Measurements from ENCODE around the gene CHID1. TPM values are rescaled to one million over a fixed set of nuclear protein-coding genes. Genes with fewer than 3 reads are reported as not detected.

CHID1 gene
- total RNA-seq, 3 donors from 2014 or later = 58.3 to 79.5 (median 68.3) TPM

DNA sequence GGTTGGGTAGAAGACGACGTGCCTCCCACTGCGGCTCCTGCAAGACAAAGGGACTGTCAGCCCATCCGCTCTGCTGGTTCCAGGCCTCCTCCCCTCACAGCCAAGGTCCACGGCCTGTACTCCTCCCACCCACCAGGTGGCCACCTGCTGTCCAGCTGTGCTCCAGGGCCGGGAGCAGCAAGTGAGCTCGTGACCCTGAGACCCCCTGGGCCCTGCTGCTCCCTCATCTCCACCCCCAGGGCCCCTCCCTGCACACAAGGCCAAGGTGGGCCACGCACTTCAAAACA, 40.5 kb downstream of the CHID1 start:
- no peaks in the 10 kb centered on the region for H3K36me3 ChIP-seq
- no peak for DNase-seq (ENCODE audit: low spot score in 2 of 2)
- intact Hi-C loops (cut with DNase I; ENCODE audit: low total_unique reads) = no loop called here

DNA sequence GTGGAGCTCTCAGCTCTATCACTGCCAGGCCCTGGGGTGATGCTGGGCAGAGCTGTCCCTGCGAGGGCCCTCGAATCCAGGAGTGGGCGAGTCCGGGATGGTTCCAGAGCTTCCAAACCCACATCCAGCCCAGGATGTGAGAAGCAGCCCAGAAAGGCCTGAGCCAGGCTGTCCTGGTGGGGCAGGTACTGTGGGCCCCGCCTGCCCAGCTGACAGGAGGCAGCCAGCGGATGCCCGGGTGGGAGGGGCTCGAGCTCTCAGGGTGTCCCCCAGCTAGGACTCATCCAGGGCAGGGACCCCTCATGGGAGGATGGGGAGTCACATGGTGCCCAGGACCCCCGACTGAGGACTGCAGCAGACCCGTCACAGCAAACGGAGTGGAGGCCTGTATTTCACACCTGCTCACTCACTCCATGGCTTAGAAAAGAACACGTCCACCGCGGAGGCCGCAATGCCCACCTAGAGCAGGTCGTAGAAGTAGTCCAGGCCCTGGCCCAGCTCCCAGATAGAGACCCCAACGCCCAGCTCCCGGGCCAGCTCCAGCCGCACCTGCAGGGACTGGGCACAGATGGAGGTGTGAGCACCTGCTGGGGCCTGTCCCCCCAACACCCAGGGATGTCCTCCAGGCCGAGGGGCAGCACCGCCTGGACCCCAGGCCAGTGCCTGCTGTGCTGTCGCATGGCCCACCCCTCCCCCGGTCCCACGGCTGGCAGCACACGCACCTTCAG, 41.0 kb downstream of the CHID1 start:
- Histone ChIP-seq H3K4me3 (no peak overlapping the region), H3K27ac (no peak overlapping the region), H3K27me3 (no peaks in the 10 kb centered on the region), H3K4me1 (no peaks in the 10 kb centered on the region), H3K36me3 (no peaks in the 10 kb centered on the region), H3K9me3 (no peaks in the 10 kb centered on the region)
- no peak for DNase-seq (ENCODE audit: low spot score in 2 of 2)
- intact Hi-C loops (cut with DNase I; ENCODE audit: low total_unique reads) = loop anchor here (10.0 kb wide), 1 partner anchor 115 kb away; no protein-coding TSS in a partner anchor
- TF ChIP-seq POLR2AphosphoS5 (IDR thresholded peaks at IDR 0.05) = no peak
- no peak for TF ChIP-seq CTCF (IDR thresholded peaks at IDR 0.05)
- no peak for TF ChIP-seq POLR2A (IDR thresholded peaks at IDR 0.05)

More for the DNA sequence above, 40.5 kb downstream of the CHID1 start:
- no peaks in the 10 kb centered on the region for H3K4me1 ChIP-seq
- TF ChIP-seq CTCF (IDR thresholded peaks at IDR 0.05) (no peak), POLR2AphosphoS5 (IDR thresholded peaks at IDR 0.05) (no peak), POLR2A (IDR thresholded peaks at IDR 0.05) (no peak)
- H3K4me3 ChIP-seq = no peak overlapping the region
- H3K27me3 ChIP-seq = no peaks in the 10 kb centered on the region
- H3K27ac ChIP-seq = no peak overlapping the region
- H3K9me3 ChIP-seq = no peaks in the 10 kb centered on the region

DNA sequence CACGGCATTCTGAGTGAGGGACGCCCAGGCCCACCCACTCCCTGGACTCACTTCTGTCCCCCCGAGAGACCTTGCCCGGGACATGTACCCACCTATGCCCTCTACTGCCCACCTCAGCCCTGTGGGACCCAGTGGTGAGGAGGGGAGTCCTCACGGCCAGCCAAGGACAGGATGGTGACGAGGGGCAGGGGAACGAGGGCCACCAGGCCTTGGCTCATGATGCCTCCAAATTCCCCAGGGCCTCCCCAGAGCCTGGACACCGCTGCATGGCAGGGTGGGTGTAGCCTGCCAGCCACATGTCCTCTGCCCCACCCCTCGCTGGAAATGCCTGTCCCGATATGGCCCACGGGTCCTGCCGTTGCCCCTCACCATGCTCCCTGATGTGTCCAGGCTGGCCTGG, 41.8 kb downstream of the CHID1 start:
- no peaks in the 10 kb centered on the region for H3K36me3 ChIP-seq
- no peak overlapping the region for H3K4me3 ChIP-seq
- no peak for DNase-seq (ENCODE audit: low spot score in 2 of 2)
- no peak overlapping the region for H3K27ac ChIP-seq
- intact Hi-C loops (cut with DNase I; ENCODE audit: low total_unique reads) = loop anchor here (10.0 kb wide), 1 partner anchor 116 kb away; no protein-coding TSS in a partner anchor
- TF ChIP-seq POLR2A (IDR thresholded peaks at IDR 0.05) (no peak), CTCF (IDR thresholded peaks at IDR 0.05) (no peak), POLR2AphosphoS5 (IDR thresholded peaks at IDR 0.05) (no peak)
- no peaks in the 10 kb centered on the region for H3K9me3 ChIP-seq
- H3K27me3 ChIP-seq = no peaks in the 10 kb centered on the region
- H3K4me1 ChIP-seq = no peaks in the 10 kb centered on the region

- no peak for TF ChIP-seq POLR2A (IDR thresholded peaks at IDR 0.05)
- no peak for TF ChIP-seq CTCF (IDR thresholded peaks at IDR 0.05)
- TF ChIP-seq POLR2AphosphoS5 (IDR thresholded peaks at IDR 0.05) = no peak
- no peak for DNase-seq (ENCODE audit: low spot score in 2 of 2)
- H3K9me3 ChIP-seq = no peaks in the 10 kb centered on the region
- no peak overlapping the region for H3K27ac ChIP-seq
- no peaks in the 10 kb centered on the region for H3K27me3 ChIP-seq
- H3K4me1 ChIP-seq = no peaks in the 10 kb centered on the region
- no peaks in the 10 kb centered on the region for H3K36me3 ChIP-seq
- H3K4me3 ChIP-seq = no peak overlapping the region
- intact Hi-C loops (cut with DNase I; ENCODE audit: low total_unique reads) = loop anchor here (10.0 kb wide), 1 partner anchor 116 kb away; no protein-coding TSS in a partner anchor
Observed at GRCh38 chr11:868394-868793, 42.2 kb downstream of the CHID1 start.

- no peaks in the 10 kb centered on the region for H3K9me3 ChIP-seq
- intact Hi-C loops (cut with DNase I; ENCODE audit: low total_unique reads) = loop anchor here (10.0 kb wide), 1 partner anchor 117 kb away; no protein-coding TSS in a partner anchor
- no peaks in the 10 kb centered on the region for H3K27me3 ChIP-seq
- H3K4me1 ChIP-seq = no peaks in the 10 kb centered on the region
- no peak overlapping the region for H3K27ac ChIP-seq
- H3K36me3 ChIP-seq = no peaks in the 10 kb centered on the region
- H3K4me3 ChIP-seq = no peak overlapping the region
- TF ChIP-seq CTCF (IDR thresholded peaks at IDR 0.05) = no peak
- TF ChIP-seq POLR2AphosphoS5 (IDR thresholded peaks at IDR 0.05) = no peak
- TF ChIP-seq POLR2A (IDR thresholded peaks at IDR 0.05) = no peak
- no peak for DNase-seq (ENCODE audit: low spot score in 2 of 2)
Observed at GRCh38 chr11:867856-868358, 42.7 kb downstream of the CHID1 start.

Data from breast epithelium (tissue), 4 donors.